K562 (cell line): ENCODE results near the gene RXRA.

Source experiments
- EHMT2 ChIP-seq: fragments of 450-650 bp; IDR thresholded peaks from 2 replicates; pipeline ENCODE4 v1.6.1; 2018; ENCODE audit warnings: antibody characterized with exemption
- ELF2 ChIP-seq: fragments of 250-450 bp; sonication (Bioruptor Pico); IDR thresholded peaks from 2 replicates; pipeline ENCODE4 v1.5.0; 2021; ENCODE audit warnings: mild to moderate bottlenecking
- EP300 ChIP-seq: IDR thresholded peaks from 2 replicates; pipeline ENCODE4 v1.6.1; 2012; ENCODE audit warnings: low read length, improper control_type of control experiment
- KDM1A ChIP-seq, 2 experiments: fragments of 450-650 bp; IDR thresholded peaks; 2 replicates each; pipeline ENCODE4 v1.6.1; 2016; ENCODE audit warnings: mild to moderate bottlenecking in 2 of 2
- PKNOX1 ChIP-seq: fragments of 450-650 bp; IDR thresholded peaks from 2 replicates; pipeline ENCODE4 v1.6.1; 2016
- POLR2A ChIP-seq: fragments of 450-650 bp; conservative IDR thresholded peaks from 2 replicates; pipeline ENCODE4 v1.6.1; 2016
- POLR2AphosphoS5 ChIP-seq: IDR thresholded peaks from 2 replicates; pipeline ENCODE4 v1.6.1; 2011; ENCODE audit warnings: mild to moderate bottlenecking, low read depth, low read length, moderate library complexity; ENCODE audit not compliant: control insufficient read depth, insufficient read depth
- SMAD3 ChIP-seq: fragments of 450-650 bp; formaldehyde crosslinking; conservative IDR thresholded peaks from 2 replicates; pipeline ENCODE4 v1.4.0; 2020; ENCODE audit warnings: mild to moderate bottlenecking
- SP2 ChIP-seq: IDR thresholded peaks from 2 replicates; pipeline ENCODE4 v1.6.1; 2011; ENCODE audit warnings: mild to moderate bottlenecking, low read depth, low read length, moderate library complexity; ENCODE audit not compliant: poor library complexity, severe bottlenecking; ENCODE audit errors: extremely low read depth
- SRF ChIP-seq, 2 experiments: fragments of 250-450, 450-650 bp in 1 of 2; sonication (Bioruptor Pico) in 1 of 2; sonication (generic) in 1 of 2; formaldehyde crosslinking; IDR thresholded peaks; 2 replicates each; pipeline versions ENCODE4 v1.5.0 to v1.5.1; 2020 to 2022; ENCODE audit warnings: mild to moderate bottlenecking in 1 of 2, missing genetic modification reagents in 1 of 2
- TCF7L2 ChIP-seq: fragments of 150-350 bp; IDR thresholded peaks from 2 replicates; pipeline ENCODE4 v1.6.1; 2016; ENCODE audit warnings: low read depth, mild to moderate bottlenecking, low read length, moderate library complexity
- ZBTB2 ChIP-seq: fragments of 450-650 bp; IDR thresholded peaks from 2 replicates; pipeline ENCODE4 v1.6.1; 2016; ENCODE audit warnings: antibody characterized with exemption
- ZFP36 ChIP-seq: fragments of 150-350 bp; IDR thresholded peaks from 2 replicates; pipeline ENCODE4 v1.6.1; 2018; ENCODE audit warnings: low read length, low read depth; ENCODE audit not compliant: partially characterized antibody
- ZNF280A ChIP-seq: fragments of 450-650 bp; IDR thresholded peaks from 2 replicates; pipeline ENCODE4 v1.6.1; 2018; ENCODE audit warnings: mild to moderate bottlenecking, low read depth; ENCODE audit not compliant: partially characterized antibody

GRCh38 chr9:134425401-134425800 is 99.1 kb downstream of the RXRA start:
- TF ChIP-seq EP300 = no peak
- TF ChIP-seq KDM1A (IDR thresholded peaks at IDR 0.05) = no peak
- TF ChIP-seq TCF7L2 = no peak
- TF ChIP-seq POLR2A = no peak
- no peak for TF ChIP-seq PKNOX1
- no peak for TF ChIP-seq EHMT2
- no peak for TF ChIP-seq ZFP36
- no peak for TF ChIP-seq SMAD3
- no peak for TF ChIP-seq ELF2 (CRISPR knock-in tag)
- TF ChIP-seq POLR2AphosphoS5 = no peak
- no peak for TF ChIP-seq SP2
- TF ChIP-seq ZNF280A = no peak
- no peak for TF ChIP-seq ZBTB2
- no peak for TF ChIP-seq SRF (CRISPR knock-in tag; IDR thresholded peaks at IDR 0.05)
